KOPT-K1 (cell line): ENCODE results near the gene MON1B.
A peak's percentile ranks its signal among the peaks of the same experiment; 100 is the strongest.
"Not testable (repeated sequence)": the region's sequence is repeated elsewhere in the genome, so short reads cannot be mapped to it uniquely, and the experiment has no call there.

Source experiments
- H3K27ac ChIP-seq: fragments of 200-600 bp; sonication (generic); 2 replicates; pipeline ENCODE4 v1.5.1; 2016; ENCODE audit warnings: antibody characterized with exemption, mild to moderate bottlenecking, low read depth, low read length; ENCODE audit not compliant: poor library complexity, severe bottlenecking
- H3K36me3 ChIP-seq: fragments of 200-600 bp; sonication (generic); 2 replicates; pipeline ENCODE4 v1.5.1; 2017; ENCODE audit warnings: antibody characterized with exemption, mild to moderate bottlenecking, low read length, moderate library complexity; ENCODE audit not compliant: insufficient read depth
- H3K9me3 ChIP-seq: fragments of 200-600 bp; sonication (generic); 2 replicates; pipeline ENCODE4 v1.5.1; 2017; ENCODE audit warnings: antibody characterized with exemption, low read length, mild to moderate bottlenecking; ENCODE audit not compliant: insufficient read depth, poor library complexity, severe bottlenecking

MON1B gene

DNA sequence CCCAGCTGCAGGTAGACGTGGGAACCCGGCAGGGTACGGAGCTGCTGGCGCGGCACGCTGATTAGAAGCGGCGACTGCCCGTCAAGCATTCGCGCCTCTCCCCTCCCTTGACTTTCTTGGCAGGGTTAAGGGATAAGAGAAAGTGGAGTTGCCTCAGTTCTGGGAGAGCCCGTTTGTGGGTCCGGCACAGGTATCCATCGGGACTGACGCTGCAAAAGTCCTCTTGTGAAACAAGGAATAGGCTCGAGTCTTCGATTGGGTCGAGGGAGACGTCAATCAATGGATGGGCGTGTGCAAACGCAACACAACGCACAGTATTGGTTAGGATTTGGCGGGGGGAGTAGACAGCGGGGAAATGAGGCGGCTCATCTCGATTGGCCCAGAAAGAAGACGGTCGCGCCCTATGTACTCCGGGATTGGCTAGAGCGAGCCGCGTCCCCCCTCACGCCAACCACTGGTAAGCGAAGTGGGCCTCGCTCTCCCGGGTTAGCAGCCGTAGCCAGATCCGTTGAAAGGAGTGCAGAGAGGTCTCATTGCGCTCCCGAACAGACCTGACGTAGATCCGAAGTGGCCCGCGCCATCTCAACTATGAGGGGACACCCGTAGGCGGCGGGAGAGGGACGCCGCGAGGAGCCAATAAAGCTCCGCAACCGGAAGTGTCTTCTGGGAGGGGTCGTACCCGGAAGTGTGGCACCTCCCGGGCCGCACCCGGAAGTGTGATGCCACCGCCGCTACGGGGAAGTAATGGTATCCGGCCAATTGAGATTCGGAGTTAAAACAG, at the start of gene MON1B:
Gene MON1B, plus strand, starts transcription at position 713 of the 781 bp plus-strand sequence. CDS start 296 bp downstream, outside the sequence.
- Histone ChIP-seq H3K9me3 (no peaks in the 10 kb centered on the region), H3K36me3 (peaks cover 33% of the 10 kb centered on the region), H3K27ac (peak within 1 kb of the TSS; percentile 85)

DNA sequence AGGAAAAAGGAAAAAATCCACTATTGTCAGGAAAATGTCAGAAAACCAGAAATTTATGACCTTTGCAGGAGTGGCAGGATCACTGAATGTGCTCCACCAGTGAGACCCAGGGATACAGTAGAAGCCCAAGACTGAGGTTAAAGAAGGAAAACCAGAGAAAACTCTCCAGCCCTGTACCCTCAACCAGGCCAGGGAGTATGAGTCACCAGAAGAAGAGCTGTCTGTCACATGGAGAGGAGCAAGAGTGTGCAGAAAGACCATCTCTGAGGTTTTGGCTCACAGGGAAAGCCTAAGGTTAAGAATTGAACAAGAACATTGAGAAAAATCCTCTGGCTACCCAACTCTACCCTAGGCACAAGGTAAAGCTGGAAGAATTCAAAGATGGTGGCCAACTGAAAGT, 47.6 kb upstream of the MON1B start:
- H3K36me3 ChIP-seq = no peaks in the 10 kb centered on the region
- no peak overlapping the region for H3K27ac ChIP-seq
- H3K9me3 ChIP-seq = no peaks in the 10 kb centered on the region

DNA sequence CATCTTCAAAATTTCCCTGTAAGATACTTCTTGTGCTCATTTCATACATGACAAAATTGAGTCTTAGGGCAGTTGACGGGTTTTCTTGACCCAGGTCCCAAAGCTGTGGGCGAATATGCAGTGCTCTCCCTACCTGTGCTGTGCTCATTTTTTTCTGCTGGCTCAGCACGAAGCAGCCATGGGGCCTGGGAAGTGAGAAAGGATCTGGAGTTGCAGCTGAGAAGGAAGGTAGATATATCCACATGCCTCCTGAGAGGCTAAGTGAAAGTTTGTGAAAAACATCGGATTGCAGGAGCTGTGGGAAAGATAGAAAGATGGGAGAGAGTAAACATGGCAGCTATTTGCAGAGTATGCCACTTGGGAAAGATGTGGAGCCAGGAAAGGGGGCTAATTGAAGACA, 42.9 kb upstream of the MON1B start:
- Histone ChIP-seq H3K27ac (no peak overlapping the region), H3K9me3 (no peaks in the 10 kb centered on the region), H3K36me3 (no peaks in the 10 kb centered on the region)

DNA sequence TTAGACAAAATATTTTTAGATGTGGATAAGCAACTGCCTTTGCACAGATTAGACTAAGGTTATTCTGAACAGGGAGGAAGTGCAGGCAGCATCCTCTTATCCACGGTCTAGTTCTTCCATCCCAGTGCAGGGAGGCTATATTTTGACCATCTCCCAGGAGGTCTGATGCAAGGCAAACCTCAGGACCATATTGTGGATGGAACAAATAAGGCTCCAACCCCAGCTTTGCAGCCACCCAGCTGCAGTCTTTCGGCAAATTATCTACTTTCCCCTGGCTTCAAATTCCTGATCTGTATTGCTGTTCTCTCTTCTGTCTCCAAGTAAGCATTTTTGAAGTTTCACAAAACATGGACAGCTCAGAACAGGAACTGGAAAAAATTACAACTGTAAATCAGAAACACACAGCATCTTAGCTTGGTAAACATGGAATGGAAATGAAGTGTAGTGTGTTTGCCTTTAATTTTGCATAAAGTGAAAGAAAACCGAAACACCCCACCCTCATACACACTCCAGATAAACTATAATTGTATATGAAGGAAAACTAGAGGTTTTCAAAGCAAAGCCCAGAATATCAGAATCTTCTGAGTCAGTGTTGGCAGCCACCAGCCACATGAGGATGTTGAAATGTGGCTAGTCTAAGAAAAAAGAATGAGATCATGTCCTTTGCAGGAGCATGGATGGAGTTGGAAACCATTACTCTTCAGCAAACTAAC, 33.5 kb upstream of the MON1B start:
- H3K9me3 ChIP-seq = no peaks in the 10 kb centered on the region
- H3K27ac ChIP-seq = no peak overlapping the region
- no peaks in the 10 kb centered on the region for H3K36me3 ChIP-seq

DNA sequence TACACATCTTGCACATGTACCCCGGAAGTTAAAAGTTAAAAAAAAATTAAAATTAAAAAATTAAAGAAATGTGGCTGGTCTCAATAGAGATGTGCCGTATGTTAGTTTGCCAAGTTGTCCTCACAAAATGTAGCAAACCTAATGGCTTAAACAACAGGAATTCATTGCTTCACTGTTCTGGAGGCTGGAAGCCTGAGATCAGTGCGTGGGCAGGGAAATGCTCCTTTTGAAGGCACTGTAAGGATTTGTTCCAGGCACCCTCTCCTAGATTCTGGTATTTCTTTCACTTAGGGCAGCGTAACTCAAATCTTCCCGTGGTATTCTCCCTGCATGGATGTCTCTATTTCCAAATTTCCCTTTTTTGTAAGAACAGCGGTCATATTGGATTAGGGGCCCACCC, 32.7 kb upstream of the MON1B start:
- H3K36me3 ChIP-seq = no peaks in the 10 kb centered on the region
- H3K9me3 ChIP-seq = no peaks in the 10 kb centered on the region
- no peak overlapping the region for H3K27ac ChIP-seq

DNA sequence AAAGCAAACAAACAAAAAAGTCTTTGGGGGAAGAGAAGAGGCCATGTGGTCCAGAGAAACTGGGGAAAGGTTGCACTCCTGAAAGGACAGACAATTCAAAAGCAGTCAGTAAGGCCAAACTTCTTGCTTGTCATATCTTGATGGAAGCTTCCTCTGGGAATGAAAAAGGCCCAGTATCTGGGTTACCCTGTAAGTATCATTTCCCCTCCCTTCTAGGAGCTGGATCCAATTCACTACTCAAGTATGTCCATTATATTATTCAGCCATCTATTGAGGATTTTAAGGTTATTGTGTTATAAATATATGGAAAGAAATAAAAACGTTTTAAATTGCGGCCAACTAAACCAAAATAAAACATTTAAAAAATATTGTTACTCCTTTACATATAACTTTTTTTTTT, 26.0 kb upstream of the MON1B start:
- no peaks in the 10 kb centered on the region for H3K36me3 ChIP-seq
- no peak overlapping the region for H3K27ac ChIP-seq
- H3K9me3 ChIP-seq = no peaks in the 10 kb centered on the region

DNA sequence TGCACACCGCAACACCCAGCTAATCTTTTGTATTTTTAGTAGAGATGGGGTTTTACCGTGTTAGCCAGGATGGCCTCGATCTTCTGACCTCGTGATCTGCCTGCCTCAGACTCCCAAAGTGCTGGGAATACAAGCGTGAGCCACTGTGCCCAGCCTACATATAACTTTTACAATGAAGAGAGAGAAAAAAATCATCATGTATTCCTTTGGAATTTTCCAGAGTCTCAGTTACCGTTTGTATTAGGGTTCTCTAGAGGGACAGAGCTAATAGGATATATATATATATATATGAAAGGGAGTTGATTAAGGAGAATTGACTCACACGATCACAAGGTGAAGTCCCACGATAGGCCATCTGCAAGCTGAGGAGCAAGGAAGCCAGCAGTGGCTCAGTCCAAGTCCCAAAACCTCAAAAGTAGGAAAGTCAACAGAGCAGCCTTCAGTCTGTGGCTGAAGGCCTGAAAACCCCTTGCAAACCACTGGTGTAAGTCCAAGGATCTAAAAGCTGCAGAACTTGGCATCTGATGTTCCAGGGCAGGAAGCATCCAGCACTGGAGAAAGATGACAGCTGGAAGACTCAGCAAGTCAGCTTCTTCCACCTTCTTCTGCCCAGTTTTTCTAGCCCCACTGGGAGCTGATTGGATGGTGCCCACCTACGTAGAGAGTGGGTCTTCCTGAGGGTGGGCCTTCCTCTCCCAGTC, 25.3 kb upstream of the MON1B start:
- not testable (repeated sequence) for H3K27ac ChIP-seq, H3K36me3 ChIP-seq, H3K9me3 ChIP-seq

DNA sequence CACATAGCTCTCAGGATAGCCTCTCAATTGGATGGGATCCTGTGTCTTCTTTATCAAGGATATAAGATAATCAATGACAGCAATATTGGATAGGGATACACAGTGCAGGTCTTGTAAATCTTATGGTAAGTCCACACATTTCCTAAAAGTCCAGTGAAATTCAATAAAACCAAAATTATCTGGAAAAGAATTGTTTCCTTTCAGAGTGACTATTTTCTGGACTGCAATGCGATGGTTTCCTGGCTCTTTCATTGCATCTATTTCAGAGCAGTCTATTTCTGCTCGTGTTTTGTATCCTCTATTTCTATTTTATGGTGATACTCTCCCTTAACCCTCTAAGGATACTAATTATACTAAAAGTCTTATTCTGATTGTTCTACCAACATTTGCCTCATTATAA, 24.3 kb upstream of the MON1B start:
- Histone ChIP-seq H3K9me3 (no peaks in the 10 kb centered on the region), H3K36me3 (no peaks in the 10 kb centered on the region)

DNA sequence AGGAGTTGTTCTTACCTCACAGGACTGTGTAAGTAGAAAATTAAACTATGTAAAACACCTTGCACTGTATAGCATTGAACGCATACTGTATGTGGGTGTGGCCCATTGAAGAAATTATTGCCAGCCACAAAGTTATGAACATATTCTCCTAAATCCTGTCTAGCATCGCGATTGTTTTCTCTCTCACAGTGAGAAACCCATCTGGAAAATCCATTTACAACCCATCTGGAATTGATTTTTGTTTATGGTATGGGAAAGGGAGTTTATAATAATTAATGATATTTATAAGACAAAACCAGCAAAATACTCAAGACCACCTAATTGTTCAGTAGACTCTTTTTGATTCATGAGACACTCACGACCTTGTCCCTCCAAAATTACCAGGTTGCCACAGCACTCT, 22.1 kb upstream of the MON1B start:
- no peaks in the 10 kb centered on the region for H3K9me3 ChIP-seq
- H3K36me3 ChIP-seq = no peaks in the 10 kb centered on the region
- H3K27ac ChIP-seq = no peak overlapping the region

More for the DNA sequence above, 24.3 kb upstream of the MON1B start:
- H3K27ac ChIP-seq = no peak overlapping the region

DNA sequence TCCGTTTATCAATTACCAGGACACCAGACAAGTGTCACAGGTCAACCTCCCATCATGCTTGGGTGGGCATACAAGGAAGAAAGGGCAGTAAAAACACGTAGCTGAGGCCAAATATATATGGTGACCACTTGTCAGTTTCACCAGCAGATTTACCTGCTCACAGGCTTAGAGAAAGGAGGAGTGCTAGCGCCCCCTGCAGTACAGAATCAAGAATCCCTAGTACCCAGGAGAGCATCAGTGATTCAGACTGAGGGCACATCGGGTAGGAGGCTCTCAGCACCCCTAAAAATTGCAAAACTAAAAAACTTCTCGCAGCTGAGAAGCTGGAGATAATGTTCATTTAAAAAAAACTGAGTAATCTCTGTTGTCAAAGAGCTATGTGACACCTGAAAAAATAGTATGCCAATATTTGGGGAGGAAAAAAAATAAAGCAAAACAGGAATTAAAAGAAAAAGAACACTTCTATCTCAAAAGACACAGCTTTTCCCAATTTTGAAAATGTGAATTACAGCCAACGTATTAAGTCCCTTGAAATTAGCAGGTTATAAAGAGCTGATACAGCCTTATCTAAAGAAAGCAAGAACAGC, 21.2 kb upstream of the MON1B start:
- H3K9me3 ChIP-seq = no peaks in the 10 kb centered on the region

DNA sequence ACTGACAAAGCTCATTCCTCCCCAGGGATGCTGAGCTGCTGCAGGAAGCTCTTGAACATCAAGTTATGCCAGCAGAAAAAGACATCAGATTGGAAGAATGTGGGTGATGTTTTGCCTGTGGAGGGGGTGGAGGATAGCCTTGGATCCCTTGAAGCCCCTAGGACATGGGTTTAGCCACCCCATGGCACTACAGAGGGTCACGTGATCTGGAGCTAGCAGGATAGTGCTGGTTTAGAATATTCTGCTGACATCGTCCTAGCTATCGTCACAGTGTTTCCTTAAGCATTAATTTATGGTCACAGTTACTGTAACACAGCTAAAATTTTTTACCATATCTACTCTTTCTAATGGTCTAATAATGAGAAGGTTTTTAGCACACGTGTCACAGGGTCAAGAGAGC, 20.2 kb upstream of the MON1B start:
- Histone ChIP-seq H3K27ac (no peak overlapping the region), H3K9me3 (no peaks in the 10 kb centered on the region), H3K36me3 (no peaks in the 10 kb centered on the region)

More for the DNA sequence above, 21.2 kb upstream of the MON1B start:
- Histone ChIP-seq H3K36me3 (no peaks in the 10 kb centered on the region), H3K27ac (no peak overlapping the region)

DNA sequence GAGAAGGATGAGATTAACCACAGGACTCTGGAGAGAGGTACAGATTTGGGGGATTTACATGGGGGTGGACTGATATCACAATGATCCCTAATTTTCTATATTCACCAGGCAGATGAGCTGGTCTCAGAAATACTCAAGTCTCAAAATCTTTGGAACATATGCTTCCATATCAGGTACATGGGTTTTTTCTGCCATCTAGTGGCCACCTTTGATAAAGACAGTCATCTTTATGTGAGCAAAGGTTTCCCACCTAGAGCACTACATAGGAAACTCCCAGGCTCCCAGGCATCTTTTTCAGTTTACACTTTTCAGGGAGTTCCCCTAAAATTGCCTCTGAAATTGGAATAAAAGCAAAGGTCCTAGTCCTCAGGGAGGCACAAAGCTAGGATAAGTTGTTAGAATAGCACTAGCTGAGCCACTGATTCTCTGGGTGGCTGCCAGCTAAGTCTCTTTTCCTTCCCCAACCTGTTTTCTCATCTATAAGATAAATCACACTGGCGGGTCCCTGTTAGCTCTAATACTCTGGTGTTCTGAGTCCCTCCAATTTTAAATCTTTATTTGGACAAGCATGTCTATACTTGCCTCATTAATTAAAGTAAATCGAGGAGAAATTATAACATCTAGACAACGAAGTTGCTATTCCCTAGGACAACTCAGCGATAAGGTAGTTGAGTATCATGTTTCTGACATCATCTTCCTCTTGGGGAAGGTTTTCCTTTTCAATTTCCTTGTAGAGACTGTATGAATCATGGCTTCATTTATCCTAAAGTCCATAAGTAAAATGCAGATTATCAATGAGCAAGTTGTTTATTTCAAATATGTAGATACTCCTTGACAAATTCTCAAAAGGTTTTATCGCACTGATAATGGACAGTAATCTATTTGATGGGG, 19.0 kb upstream of the MON1B start:
- no peak overlapping the region for H3K27ac ChIP-seq
- no peaks in the 10 kb centered on the region for H3K36me3 ChIP-seq
- no peaks in the 10 kb centered on the region for H3K9me3 ChIP-seq

DNA sequence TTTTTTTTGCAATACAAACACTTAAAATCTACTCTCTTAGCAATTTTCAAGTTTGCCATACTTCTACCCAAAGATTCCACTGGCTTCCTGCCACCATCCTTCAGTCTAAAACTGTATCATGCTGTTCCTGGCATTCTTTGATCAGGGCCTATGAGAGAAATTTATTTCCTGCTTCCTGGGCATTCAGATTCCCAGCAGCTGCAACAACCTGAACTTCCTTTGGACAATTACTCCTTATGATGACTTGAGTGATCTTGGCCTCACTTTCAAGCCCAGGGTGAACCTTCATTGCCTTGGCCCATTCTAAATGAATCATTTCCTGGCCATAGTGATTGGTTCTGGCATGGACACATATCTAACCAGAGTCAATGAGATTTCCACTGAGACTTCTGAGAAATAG, 18.0 kb upstream of the MON1B start:
- Histone ChIP-seq H3K27ac (no peak overlapping the region), H3K9me3 (no peaks in the 10 kb centered on the region), H3K36me3 (no peaks in the 10 kb centered on the region)

DNA sequence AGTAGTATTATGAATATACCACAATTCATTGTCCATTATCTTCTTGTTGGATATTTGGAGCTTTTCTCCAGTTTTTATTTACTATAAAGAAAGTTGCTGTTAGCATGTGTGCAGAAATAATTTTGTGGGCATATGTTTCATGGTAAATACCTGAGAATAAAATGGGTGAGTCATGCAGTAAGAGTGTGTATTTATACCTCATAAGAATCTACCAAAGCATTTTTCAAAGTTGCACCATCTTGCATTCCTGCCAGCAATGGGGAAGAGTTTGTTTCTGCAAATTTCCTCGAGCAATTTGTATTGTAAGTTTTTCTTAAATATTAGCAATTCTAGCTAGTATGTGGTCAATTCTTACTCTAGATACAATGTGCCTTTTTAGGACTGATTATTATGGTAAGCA, 7.9 kb upstream of the MON1B start:
- Histone ChIP-seq H3K27ac (no peak overlapping the region), H3K9me3 (no peaks in the 10 kb centered on the region), H3K36me3 (no peaks in the 10 kb centered on the region)
